Ishikawa (cell line): ENCODE data around the gene GALNT2.

ENCODE experiments used
- CEBPB ChIP-seq: IDR thresholded peaks from 2 replicates; pipeline ENCODE4 v1.6.1; 2012
- FOXM1 ChIP-seq: IDR thresholded peaks from 2 replicates; pipeline ENCODE4 v1.6.1; 2012; ENCODE audit warnings: low read depth, borderline replicate concordance
- RAD21 ChIP-seq: IDR thresholded peaks from 2 replicates; pipeline ENCODE4 v1.6.1; 2012; ENCODE audit warnings: low read depth
- TAF1 ChIP-seq: IDR thresholded peaks from 2 replicates; pipeline ENCODE4 v1.6.1; 2012; ENCODE audit warnings: low read depth, mild to moderate bottlenecking
- TEAD4 ChIP-seq: IDR thresholded peaks from 2 replicates; pipeline ENCODE4 v1.6.1; 2012
- YY1 ChIP-seq: IDR thresholded peaks from 2 replicates; pipeline ENCODE4 v1.6.1; 2012; ENCODE audit warnings: low read depth
- TF ChIP-seq, protein P1 (sequence below): IDR thresholded peaks from 2 replicates; pipeline ENCODE4 v1.6.1; 2012
- TF ChIP-seq, protein P2 (sequence below): IDR thresholded peaks from 2 replicates; pipeline ENCODE4 v1.6.1; 2012; ENCODE audit warnings: low read depth, mild to moderate bottlenecking

DNA sequence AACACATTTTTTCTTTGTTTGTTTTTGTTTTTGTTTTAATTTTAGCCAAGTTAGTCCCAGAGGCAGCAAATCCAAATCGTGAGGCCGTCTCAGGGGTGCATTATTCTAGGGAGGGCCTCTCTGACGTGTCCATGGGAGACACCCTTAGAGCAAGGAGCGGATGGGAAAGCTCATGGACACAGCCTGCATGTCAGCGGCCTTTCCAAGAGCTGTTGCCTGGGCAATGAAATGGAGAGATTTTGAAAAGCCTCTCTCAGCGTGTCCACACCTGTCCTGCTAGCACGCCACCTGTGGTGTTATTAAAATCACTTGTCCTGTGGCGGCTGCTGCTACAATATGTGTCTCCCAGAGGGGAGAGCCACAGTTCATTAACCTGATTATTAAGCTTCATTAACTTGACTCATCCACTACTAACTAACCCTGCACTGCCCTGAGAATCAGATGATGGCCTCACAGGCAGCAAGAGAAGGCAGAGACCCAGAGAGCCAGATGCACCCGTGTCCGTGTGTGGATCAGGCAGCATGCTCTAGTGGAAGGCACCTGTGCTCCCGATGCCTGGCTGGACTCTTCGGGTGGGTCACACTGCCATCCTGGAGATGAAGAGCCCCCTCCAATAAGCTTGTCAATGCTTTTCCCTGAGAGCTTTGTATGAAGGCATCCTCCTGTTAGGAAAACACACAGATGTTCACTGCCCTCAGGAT lies 225.8 kb downstream of the GALNT2 start:
- TF ChIP-seq YY1 (no peak), RAD21 (no peak), TAF1 (no peak), CEBPB (no peak), TEAD4 (no peak), FOXM1 (no peak)
- TF ChIP-seq, protein P1, sequence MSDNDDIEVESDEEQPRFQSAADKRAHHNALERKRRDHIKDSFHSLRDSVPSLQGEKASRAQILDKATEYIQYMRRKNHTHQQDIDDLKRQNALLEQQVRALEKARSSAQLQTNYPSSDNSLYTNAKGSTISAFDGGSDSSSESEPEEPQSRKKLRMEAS, result no peak
- TF ChIP-seq, protein P2, sequence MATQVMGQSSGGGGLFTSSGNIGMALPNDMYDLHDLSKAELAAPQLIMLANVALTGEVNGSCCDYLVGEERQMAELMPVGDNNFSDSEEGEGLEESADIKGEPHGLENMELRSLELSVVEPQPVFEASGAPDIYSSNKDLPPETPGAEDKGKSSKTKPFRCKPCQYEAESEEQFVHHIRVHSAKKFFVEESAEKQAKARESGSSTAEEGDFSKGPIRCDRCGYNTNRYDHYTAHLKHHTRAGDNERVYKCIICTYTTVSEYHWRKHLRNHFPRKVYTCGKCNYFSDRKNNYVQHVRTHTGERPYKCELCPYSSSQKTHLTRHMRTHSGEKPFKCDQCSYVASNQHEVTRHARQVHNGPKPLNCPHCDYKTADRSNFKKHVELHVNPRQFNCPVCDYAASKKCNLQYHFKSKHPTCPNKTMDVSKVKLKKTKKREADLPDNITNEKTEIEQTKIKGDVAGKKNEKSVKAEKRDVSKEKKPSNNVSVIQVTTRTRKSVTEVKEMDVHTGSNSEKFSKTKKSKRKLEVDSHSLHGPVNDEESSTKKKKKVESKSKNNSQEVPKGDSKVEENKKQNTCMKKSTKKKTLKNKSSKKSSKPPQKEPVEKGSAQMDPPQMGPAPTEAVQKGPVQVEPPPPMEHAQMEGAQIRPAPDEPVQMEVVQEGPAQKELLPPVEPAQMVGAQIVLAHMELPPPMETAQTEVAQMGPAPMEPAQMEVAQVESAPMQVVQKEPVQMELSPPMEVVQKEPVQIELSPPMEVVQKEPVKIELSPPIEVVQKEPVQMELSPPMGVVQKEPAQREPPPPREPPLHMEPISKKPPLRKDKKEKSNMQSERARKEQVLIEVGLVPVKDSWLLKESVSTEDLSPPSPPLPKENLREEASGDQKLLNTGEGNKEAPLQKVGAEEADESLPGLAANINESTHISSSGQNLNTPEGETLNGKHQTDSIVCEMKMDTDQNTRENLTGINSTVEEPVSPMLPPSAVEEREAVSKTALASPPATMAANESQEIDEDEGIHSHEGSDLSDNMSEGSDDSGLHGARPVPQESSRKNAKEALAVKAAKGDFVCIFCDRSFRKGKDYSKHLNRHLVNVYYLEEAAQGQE, result no peak
